DND-41 (cell line): ENCODE measurements around the gene SOX18.

ENCODE experiments used
- ATAC-seq: fragments of 200-7000 bp; cut with Tn5 transposase; 3 replicates; pipeline ENCODE4 v1.9.1; 2021; ENCODE audit warnings: low read depth; ENCODE audit not compliant: insufficient read depth
- DNase-seq: peaks from one replicate; pipeline ENCODE4 v3.0.0-alpha.2; 2020
- H2AFZ ChIP-seq: 2 replicates; pipeline ENCODE4 v1.6.0; 2012; ENCODE audit warnings: low read depth, low read length
- H3K27ac ChIP-seq: 2 replicates; pipeline ENCODE4 v1.5.1; 2012; ENCODE audit warnings: low read length, inconsistent platforms
- H3K27me3 ChIP-seq: fragments of 200-600 bp; sonication (generic); 2 replicates; pipeline ENCODE4 v1.6.0; 2012; ENCODE audit warnings: low read length, mild to moderate bottlenecking, inconsistent platforms; ENCODE audit not compliant: insufficient read depth, poor library complexity
- H3K36me3 ChIP-seq: 2 replicates; pipeline ENCODE4 v1.5.1; 2012; ENCODE audit warnings: low read length, inconsistent platforms; ENCODE audit not compliant: insufficient read depth
- H3K4me1 ChIP-seq: 2 replicates; pipeline ENCODE4 v1.5.1; 2012; ENCODE audit warnings: mild to moderate bottlenecking, low read length; ENCODE audit not compliant: insufficient read depth
- H3K4me2 ChIP-seq: 2 replicates; pipeline ENCODE4 v1.6.0; 2012; ENCODE audit warnings: mild to moderate bottlenecking, moderate library complexity, low read length, inconsistent platforms; ENCODE audit not compliant: insufficient read depth
- H3K4me3 ChIP-seq, 2 experiments: fragments of 200-600 bp in 1 of 2; shearing (Covaris generic) in 1 of 2; 2 replicates each; pipeline ENCODE4 v1.5.1; 2012 to 2016; ENCODE audit warnings: inconsistent platforms in 2 of 2, low read length in 2 of 2, mild to moderate bottlenecking in 2 of 2, low read depth in 1 of 2, moderate library complexity in 1 of 2
- H3K79me2 ChIP-seq: 2 replicates; pipeline ENCODE4 v1.6.0; 2012; ENCODE audit warnings: low read length, inconsistent platforms; ENCODE audit not compliant: insufficient read depth
- H3K9ac ChIP-seq: 2 replicates; pipeline ENCODE4 v1.6.0; 2012; ENCODE audit warnings: low read depth, mild to moderate bottlenecking, inconsistent platforms, low read length, moderate library complexity
- H3K9me3 ChIP-seq: 2 replicates; pipeline ENCODE4 v1.5.1; 2012; ENCODE audit warnings: low read length, moderate library complexity, mild to moderate bottlenecking, inconsistent platforms; ENCODE audit not compliant: insufficient read depth, severe bottlenecking
- H4K20me1 ChIP-seq: 2 replicates; pipeline ENCODE4 v1.6.0; 2012; ENCODE audit warnings: low read length; ENCODE audit not compliant: insufficient read depth
- CTCF ChIP-seq: IDR thresholded peaks from 2 replicates; pipeline ENCODE4 v1.5.1; 2012; ENCODE audit warnings: borderline replicate concordance, low read length, moderate library complexity, mild to moderate bottlenecking; ENCODE audit not compliant: poor library complexity, severe bottlenecking; ENCODE audit errors: extremely low read depth
- EZH2 ChIP-seq: IDR thresholded peaks from 3 replicates; pipeline ENCODE4 v1.6.1; 2012; ENCODE audit warnings: borderline replicate concordance, low read depth, mild to moderate bottlenecking, moderate library complexity, low read length, inconsistent platforms; ENCODE audit not compliant: severe bottlenecking

SOX18 gene

GRCh38 chr20:64055893-64056638 lies 6.6 kb upstream of the SOX18 start:
- no peaks in the 10 kb centered on the region for H4K20me1 ChIP-seq
- no peak for DNase-seq
- H2AFZ ChIP-seq: no peak overlapping the region
- ATAC-seq: no peak
- H3K4me2 ChIP-seq: no peak overlapping the region
- H3K4me3 ChIP-seq: no peak overlapping the region
- H3K27ac ChIP-seq: no peak overlapping the region
- H3K9me3 ChIP-seq: no peaks in the 10 kb centered on the region
- no peak overlapping the region for H3K9ac ChIP-seq
- H3K36me3 ChIP-seq: no peaks in the 10 kb centered on the region
- H3K27me3 ChIP-seq: no peaks in the 10 kb centered on the region
- no peak for TF ChIP-seq CTCF
- no peak for TF ChIP-seq EZH2
- peaks cover 4% of the 10 kb centered on the region; the same call in 1 of the 2 replicates for H3K4me1 ChIP-seq
- no peaks in the 10 kb centered on the region for H3K79me2 ChIP-seq

- H3K4me1 ChIP-seq: peaks cover 4% of the 10 kb centered on the region; the same call in 1 of the 2 replicates
- no peaks in the 10 kb centered on the region for H3K79me2 ChIP-seq
- no peak overlapping the region for H3K9ac ChIP-seq
- H2AFZ ChIP-seq: no peak overlapping the region
- ATAC-seq: no peak
- no peaks in the 10 kb centered on the region for H4K20me1 ChIP-seq
- no peak overlapping the region for H3K4me3 ChIP-seq
- TF ChIP-seq CTCF: no peak
- no peaks in the 10 kb centered on the region for H3K27me3 ChIP-seq
- H3K27ac ChIP-seq: no peak overlapping the region
- no peaks in the 10 kb centered on the region for H3K36me3 ChIP-seq
- no peak for DNase-seq
- H3K9me3 ChIP-seq: no peaks in the 10 kb centered on the region
- H3K4me2 ChIP-seq: no peak overlapping the region
These were observed 6.0 kb upstream of the SOX18 start for GRCh38 chr20:64055396-64055892.

- H3K27ac ChIP-seq: no peak overlapping the region
- H3K79me2 ChIP-seq: no peaks in the 10 kb centered on the region
- peaks cover 4% of the 10 kb centered on the region; the same call in 1 of the 2 replicates for H3K4me1 ChIP-seq
- DNase-seq: no peak
- H3K4me2 ChIP-seq: no peak overlapping the region
- no peak for TF ChIP-seq EZH2
- TF ChIP-seq CTCF: no peak
- no peaks in the 10 kb centered on the region for H3K9me3 ChIP-seq
- no peak for ATAC-seq
- no peak overlapping the region for H3K4me3 ChIP-seq
- H2AFZ ChIP-seq: no peak overlapping the region
- H3K9ac ChIP-seq: no peak overlapping the region
- H4K20me1 ChIP-seq: no peaks in the 10 kb centered on the region
- H3K36me3 ChIP-seq: no peaks in the 10 kb centered on the region
- no peaks in the 10 kb centered on the region for H3K27me3 ChIP-seq
These were observed 4.6 kb upstream of the SOX18 start for GRCh38 chr20:64053841-64054661.
